Stimulated activated CD8-positive, alpha-beta memory T cell treated with anti-CD3 and anti-CD28 coated beads, Interleukin-15, amount 100 ng/mL, for 4 hours (primary cell): ENCODE results near the gene GPC1.

Source experiments
- DNase-seq, 2 donors: peaks; one replicate each; pipeline ENCODE4 v3.0.0-alpha.2; 2020; ENCODE audit warnings: low read depth in 2 of 2

The GPC1 gene

GRCh38 chr2:240499309-240500301 lies 64.1 kb downstream of the GPC1 start:
- no peak for DNase-seq

GRCh38 chr2:240500561-240501423 lies 65.3 kb downstream of the GPC1 start:
- no peak for DNase-seq

DNA sequence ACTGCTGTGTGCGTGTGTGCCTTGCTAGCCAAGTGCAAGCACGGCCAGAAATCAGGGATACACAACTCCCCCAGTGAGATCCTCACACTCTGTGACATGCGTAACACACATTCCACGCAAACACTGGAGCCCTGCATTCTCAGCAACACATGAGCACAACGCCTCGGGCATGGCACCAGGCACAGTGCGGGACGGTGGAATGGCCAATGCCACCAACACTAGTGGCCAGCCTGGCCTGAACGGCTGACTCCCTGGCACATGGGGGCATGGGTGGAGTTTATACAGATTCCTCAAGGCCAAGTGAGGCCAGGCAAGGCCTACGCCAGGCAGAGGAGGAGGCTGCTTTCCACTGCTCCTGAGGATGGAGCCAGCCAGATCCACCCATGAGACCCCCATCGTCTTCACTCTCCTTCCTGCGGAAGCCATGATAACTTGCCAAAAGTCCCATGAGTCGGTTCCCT lies 66.1 kb downstream of the GPC1 start:
- DNase-seq = no peak

DNA sequence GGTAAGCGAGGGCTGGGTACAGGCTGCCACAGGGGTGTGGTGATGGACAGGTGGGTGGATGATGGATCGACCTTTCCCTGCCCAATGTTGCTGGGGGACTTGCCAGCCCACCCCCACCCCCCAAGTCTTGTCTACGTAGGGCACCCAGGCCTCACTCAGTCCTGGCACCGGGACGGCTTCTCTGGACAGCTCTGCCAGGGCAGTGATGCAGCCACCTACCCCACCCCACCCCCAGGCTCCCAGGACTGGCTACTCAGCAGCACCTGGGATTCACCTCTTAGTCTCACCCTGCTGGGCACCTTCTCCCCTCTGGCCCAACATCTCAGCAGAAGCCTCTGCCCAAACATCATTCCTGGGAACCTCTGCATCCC lies 66.6 kb downstream of the GPC1 start:
- no peak for DNase-seq

GRCh38 chr2:240502430-240503121 lies 67.1 kb downstream of the GPC1 start:
- no peak for DNase-seq

DNA sequence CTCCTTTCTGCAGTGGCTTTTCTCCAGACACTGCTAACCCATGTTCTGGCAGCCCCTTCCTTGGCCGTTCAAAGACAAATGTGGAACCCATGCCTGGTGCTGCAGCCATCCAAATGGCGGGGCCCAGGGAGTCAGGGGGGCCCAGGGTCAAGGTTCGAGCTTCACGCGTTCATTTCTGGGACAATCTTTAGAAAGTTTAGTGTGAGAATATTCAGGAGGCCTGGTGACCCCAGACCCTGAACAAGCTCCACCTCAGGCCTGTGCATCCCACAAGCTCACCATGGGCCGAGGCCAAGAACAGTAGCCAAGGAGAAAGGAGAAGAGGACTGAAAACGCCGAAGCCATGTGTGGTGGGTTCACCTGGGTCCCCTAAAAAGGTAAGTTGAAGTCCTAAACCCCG lies 67.9 kb downstream of the GPC1 start:
- no peak for DNase-seq

GRCh38 chr2:240503848-240504247 lies 68.4 kb downstream of the GPC1 start:
- no peak for DNase-seq

DNA sequence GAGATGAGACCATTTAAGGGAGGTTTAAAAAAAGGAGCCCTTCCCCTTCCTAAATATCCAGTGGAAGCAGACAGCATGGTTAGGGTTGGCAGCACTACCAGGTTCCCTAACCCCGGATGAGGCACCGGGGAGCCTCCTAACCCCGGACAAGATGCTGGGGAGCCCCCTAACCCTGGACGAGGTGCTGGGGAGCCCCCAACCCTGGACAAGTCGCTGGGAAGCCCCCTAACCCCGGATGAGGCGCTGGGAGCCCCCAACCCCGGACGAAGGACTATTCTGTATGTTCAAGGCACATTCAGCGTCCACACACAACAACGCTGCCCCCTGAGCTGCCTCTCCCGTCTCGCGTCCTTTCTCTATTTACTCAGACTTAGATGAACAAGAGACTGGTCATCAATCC lies 70.4 kb downstream of the GPC1 start:
- DNase-seq = no peak

GRCh38 chr2:240506406-240507059 lies 71.1 kb downstream of the GPC1 start:
- DNase-seq = no peak

DNA sequence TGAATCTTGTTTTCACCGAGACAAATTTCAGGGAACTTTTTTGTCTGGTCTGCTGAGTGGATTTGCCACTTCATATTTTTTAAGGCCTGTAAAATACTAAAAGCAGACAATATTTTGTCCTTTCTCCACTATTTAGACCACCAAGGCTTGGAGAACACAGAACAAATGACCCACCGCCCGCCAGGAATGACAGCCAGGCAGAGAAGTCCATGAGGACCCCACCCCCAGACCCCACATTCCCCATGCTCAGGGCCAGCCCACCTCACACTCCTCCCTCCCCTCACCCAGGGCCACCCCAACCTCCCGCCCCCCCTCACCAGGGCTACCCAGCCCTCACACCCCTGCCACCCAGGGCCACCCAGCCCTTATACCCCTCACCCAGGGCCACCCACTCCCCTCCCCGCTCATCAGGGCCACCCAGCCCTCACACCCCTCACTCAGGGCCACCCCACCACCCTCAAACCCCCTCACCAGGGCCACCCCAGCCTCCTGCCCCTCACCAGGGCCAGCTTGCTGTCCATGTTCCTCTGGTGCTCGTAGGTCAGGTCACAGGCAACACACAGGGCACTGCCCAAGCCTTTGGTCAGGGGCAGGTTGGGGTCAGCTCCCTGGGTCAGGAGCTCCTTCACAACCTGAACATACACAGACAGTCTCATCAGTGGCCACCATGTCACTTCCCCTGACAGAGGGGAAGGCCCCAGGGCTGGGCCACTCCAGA lies 71.8 kb downstream of the GPC1 start:
- DNase-seq = no peak

DNA sequence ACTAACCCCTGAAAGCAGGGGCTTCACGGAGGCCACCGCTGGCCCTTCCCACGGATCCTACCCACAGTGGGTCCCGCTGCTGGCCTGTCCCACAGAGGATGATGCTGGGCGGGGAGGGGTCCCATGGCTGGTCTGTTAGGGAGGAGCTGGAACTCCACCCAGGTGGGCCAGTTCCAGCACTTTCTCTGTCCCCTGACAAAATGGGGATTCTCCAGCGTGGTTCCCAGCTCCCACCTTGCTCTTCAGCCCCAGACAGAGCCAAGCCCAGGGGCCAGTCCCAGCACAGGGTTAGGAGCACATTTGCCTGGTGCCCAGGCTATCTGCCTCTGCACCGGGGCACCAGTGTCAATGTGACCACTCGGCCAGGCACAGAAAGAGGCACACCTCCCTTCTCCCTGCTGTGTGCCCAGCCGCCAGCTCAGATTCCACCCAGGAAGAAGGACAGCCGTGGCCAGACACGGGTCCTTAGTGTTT lies 72.4 kb downstream of the GPC1 start:
- no peak for DNase-seq

DNA sequence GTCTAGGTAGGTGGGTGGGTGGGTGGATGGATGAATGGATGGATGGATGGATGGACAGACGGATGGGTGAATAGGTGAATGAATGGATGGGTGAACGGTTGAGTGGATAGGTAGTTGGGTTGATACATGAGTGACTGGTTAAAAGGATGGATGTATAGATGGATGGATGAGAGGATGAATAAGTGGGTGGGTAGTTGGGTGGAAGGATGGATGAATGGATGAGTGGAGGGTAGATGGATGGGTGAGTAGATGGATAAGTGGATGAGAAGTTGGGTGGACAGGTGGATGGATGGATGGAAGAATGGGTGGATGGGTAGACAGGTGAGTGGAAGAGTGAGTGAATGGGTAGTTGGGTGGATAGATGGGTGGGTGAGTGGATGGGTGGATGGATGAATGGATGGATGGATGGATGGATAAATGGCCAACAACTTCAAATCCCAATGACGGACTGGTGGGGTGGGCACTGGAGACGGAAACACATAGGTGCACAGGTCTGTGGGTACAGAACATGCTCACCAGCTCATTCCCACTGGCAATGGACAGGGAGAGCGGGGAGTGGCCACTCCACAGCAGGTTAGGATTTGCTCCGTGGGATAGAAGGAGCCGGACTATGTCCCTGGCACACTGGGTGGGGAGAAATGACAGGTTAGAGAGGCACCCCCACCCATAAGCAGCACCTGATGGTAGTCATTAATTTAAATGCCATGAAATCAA lies 73.5 kb downstream of the GPC1 start:
- DNase-seq = no peak

- DNase-seq = no peak
These were observed 74.4 kb downstream of the GPC1 start for GRCh38 chr2:240509667-240510512.

GRCh38 chr2:240510513-240511210 lies 75.2 kb downstream of the GPC1 start:
- DNase-seq = no peak

DNA sequence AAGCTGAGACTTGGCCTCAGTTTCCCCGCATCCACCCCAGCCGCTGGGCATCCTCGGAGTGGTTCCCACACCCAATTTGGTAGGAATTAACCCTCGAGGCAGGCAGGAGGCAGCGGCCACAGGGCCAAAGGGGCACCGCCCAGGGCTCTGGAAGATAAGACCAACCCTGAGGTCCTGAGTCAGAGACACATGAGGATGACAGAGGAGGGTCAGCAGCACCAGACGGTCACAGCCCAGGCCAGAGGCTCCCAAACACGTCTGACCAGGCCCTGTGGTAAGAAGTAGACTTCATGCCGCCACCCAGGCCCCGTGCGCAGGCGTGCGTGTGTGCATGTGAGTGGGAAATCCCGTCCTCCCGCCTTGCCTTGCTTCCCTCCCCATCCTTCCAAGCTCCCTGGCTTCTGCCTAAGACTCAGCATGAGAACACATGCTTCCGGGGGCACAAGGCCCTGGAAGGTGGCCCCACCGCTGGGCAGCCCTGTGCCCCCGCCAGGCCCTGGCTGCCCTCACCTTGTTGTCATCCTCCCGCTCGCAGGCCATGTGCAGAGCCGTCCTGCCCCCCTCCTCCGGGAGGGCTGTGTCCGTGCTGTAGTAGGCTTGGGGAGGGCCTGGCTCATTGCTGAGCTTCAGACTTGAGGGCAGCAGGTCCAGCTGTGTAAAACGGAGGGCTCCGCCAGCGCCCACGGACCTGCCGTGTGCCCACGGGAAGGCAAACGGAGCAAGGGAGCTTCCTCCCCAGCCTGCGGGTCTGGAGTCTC lies 76.1 kb downstream of the GPC1 start:
- DNase-seq = no peak

GRCh38 chr2:240512109-240512485 lies 76.6 kb downstream of the GPC1 start:
- no peak for DNase-seq

DNA sequence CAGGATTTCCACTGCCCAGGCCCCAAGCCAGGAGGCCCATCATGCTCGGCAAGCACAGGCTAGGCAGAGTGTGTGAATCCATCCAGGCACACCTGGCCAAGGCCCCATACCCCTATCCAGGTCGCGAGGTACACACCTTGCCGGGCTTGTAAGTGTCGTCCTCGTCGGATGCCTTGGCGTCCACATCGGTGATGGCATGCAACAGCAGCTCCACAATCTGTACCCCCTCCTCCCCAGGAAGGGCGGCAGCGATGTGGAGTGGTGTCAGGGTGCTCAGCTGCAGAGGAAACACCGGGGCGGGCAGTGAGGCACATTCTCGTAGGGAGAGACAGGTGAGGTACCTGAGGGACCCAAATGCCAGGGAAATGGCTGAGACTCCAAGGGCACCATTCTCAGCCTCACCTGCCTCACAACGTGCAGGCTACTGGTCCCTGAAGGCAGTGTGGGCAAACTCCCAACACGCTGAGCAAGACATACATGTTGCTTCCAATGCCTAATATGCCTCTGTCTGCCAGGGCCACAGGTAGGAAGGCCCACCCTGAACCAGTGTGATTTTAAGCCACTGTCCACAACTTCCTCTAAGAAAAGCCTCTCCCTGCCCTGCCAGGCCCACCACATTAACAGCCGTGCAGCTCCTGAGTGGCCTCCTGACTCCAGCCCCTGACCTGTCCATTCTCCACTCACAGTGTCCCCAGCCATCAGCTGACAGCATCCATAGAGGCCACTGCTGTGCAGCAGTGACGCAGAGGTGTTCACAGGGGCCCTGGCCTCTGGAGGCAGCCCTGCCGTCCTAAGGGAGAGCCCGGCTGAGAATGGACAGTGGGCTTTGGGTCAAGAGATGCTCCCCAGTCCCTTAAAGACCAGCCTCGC lies 77.4 kb downstream of the GPC1 start:
- no peak for DNase-seq
